Hematopoietic multipotent progenitor cell treated with erythropoietin and hydrocortisone succinate and interleukin-3 and kit ligand, for 8 days (in vitro differentiated cells): ENCODE data around the gene MOB1B.
A peak's percentile ranks its signal among the peaks of the same experiment; 100 is the strongest.
"Not testable (repeated sequence)": the region's sequence is repeated elsewhere in the genome, so short reads cannot be mapped to it uniquely, and the experiment has no call there.

Experiments used
- DNase-seq: peaks from one replicate; pipeline ENCODE4 v3.0.0-alpha.2; 2015

MOB1B gene

GRCh38 chr4:70958681-70959080 lies 56.5 kb downstream of the MOB1B start:
- DNase-seq: no peak

- DNase-seq: no peak
Observed at GRCh38 chr4:70969076-70969475, 66.9 kb downstream of the MOB1B start.

GRCh38 chr4:70976252-70976651 lies 74.1 kb downstream of the MOB1B start:
- no peak for DNase-seq

GRCh38 chr4:70979445-70980008 lies 77.4 kb downstream of the MOB1B start:
- DNase-seq: peak; percentile 29

- no peak for DNase-seq
Observed at GRCh38 chr4:70980196-70980595, 78.0 kb downstream of the MOB1B start.

- DNase-seq: no peak
Observed at GRCh38 chr4:70984106-70984505, 81.9 kb downstream of the MOB1B start.

- DNase-seq: no peak
Observed at GRCh38 chr4:70984589-70984988, 82.4 kb downstream of the MOB1B start.

- DNase-seq: no peak
Observed at GRCh38 chr4:70991596-70991995, 89.4 kb downstream of the MOB1B start.

- DNase-seq: peak; percentile 40
Observed at GRCh38 chr4:70992391-70992881, 90.3 kb downstream of the MOB1B start.

- peak; percentile 97 for DNase-seq
Observed at GRCh38 chr4:70993181-70994068, 91.3 kb downstream of the MOB1B start, which contains the start of gene DCK. Gene DCK, plus strand, starts transcription at chr4:70993649. Its CDS starts 187 bp downstream, at chr4:70993836.

GRCh38 chr4:70994069-70994366 lies 91.8 kb downstream of the MOB1B start:
- DNase-seq: peak; percentile 32

GRCh38 chr4:70994387-70995099 lies 92.4 kb downstream of the MOB1B start:
- DNase-seq: peak; percentile 56

- DNase-seq: peak; percentile 54
Observed at GRCh38 chr4:70996018-70996360, 93.8 kb downstream of the MOB1B start.

GRCh38 chr4:70997036-70997435 lies 94.9 kb downstream of the MOB1B start:
- peak; percentile 30 for DNase-seq

- peak; percentile 78 for DNase-seq
Observed at GRCh38 chr4:70997546-70997945, 95.4 kb downstream of the MOB1B start.

GRCh38 chr4:70999639-71000038 lies 97.5 kb downstream of the MOB1B start:
- DNase-seq: not testable (repeated sequence)

- not testable (repeated sequence) for DNase-seq
Observed at GRCh38 chr4:71001363-71001762, 99.2 kb downstream of the MOB1B start.

- DNase-seq: peak; percentile 31
Observed at GRCh38 chr4:71004281-71004851, 102.2 kb downstream of the MOB1B start.

GRCh38 chr4:71005025-71005424 lies 102.9 kb downstream of the MOB1B start:
- not testable (repeated sequence) for DNase-seq

- DNase-seq: no peak
Observed at GRCh38 chr4:71006203-71006907, 104.2 kb downstream of the MOB1B start.

GRCh38 chr4:71008196-71008595 lies 106.0 kb downstream of the MOB1B start:
- DNase-seq: no peak

- no peak for DNase-seq
Observed at GRCh38 chr4:71009086-71009485, 106.9 kb downstream of the MOB1B start.
